Activated T-cell treated with anti-CD3 and anti-CD28 coated beads, Interleukin-2, amount 50 U/mL, for 24 hours (primary cell): Measurements from ENCODE around the gene ZDHHC20.

ENCODE experiments used
- DNase-seq: peaks from one replicate; pipeline ENCODE4 v3.0.0-alpha.2; 2020
- H3K27ac Mint-ChIP-seq: 2 replicates; pipeline ENCODE4 v1.8.0; 2020; ENCODE audit warnings: mild to moderate bottlenecking, mixed read lengths
- H3K27me3 Mint-ChIP-seq: 2 replicates; pipeline ENCODE4 v1.8.0; 2020; ENCODE audit warnings: mixed read lengths
- H3K36me3 Mint-ChIP-seq: 2 replicates; pipeline ENCODE4 v1.8.0; 2020; ENCODE audit warnings: low read depth, mixed read lengths
- H3K4me1 Mint-ChIP-seq: 2 replicates; pipeline ENCODE4 v1.8.0; 2020; ENCODE audit warnings: low read depth, mixed read lengths
- H3K4me3 Mint-ChIP-seq: 2 replicates; pipeline ENCODE4 v1.8.0; 2020; ENCODE audit warnings: mild to moderate bottlenecking, moderate library complexity, mixed read lengths
- H3K9me3 Mint-ChIP-seq: 2 replicates; pipeline ENCODE4 v1.8.0; 2020; ENCODE audit warnings: mixed read lengths

Gene ZDHHC20

GRCh38 chr13:21458813-21459701 is at the start of gene ZDHHC20:
Gene ZDHHC20 (minus strand): TSS chr13:21459303. CDS start chr13:21459171, 132 bp downstream.
- H3K27ac Mint-ChIP-seq: peak within 1 kb of the TSS; percentile 92
- H3K4me3 Mint-ChIP-seq: peak within 1 kb of the TSS; percentile 93
- peaks cover 23% of the 10 kb centered on the region for H3K36me3 Mint-ChIP-seq
- H3K9me3 Mint-ChIP-seq: peaks cover 3% of the 10 kb centered on the region
- H3K4me1 Mint-ChIP-seq: peaks cover 39% of the 10 kb centered on the region
- no peaks in the 10 kb centered on the region for H3K27me3 Mint-ChIP-seq
- peak; percentile 97 for DNase-seq

GRCh38 chr13:21504379-21504778 is 45.3 kb upstream of the ZDHHC20 start:
- DNase-seq: no peak
- no peak overlapping the region for H3K27ac Mint-ChIP-seq
- no peaks in the 10 kb centered on the region for H3K4me1 Mint-ChIP-seq
- H3K4me3 Mint-ChIP-seq: no peak overlapping the region
- H3K9me3 Mint-ChIP-seq: no peaks in the 10 kb centered on the region
- H3K36me3 Mint-ChIP-seq: peaks cover 76% of the 10 kb centered on the region
- H3K27me3 Mint-ChIP-seq: no peaks in the 10 kb centered on the region

- no peak for DNase-seq
- Mint-ChIP-seq H3K4me3 (no peak overlapping the region), H3K36me3 (peaks cover 70% of the 10 kb centered on the region), H3K4me1 (no peaks in the 10 kb centered on the region), H3K27me3 (no peaks in the 10 kb centered on the region), H3K27ac (peak overlapping the region; percentile 4), H3K9me3 (no peaks in the 10 kb centered on the region)
Measured at GRCh38 chr13:21501686-21502085, 42.6 kb upstream of the ZDHHC20 start.

- Mint-ChIP-seq H3K27me3 (no peaks in the 10 kb centered on the region), H3K36me3 (peaks cover 29% of the 10 kb centered on the region), H3K27ac (no peak overlapping the region), H3K9me3 (peaks cover 34% of the 10 kb centered on the region), H3K4me3 (no peak overlapping the region), H3K4me1 (no peaks in the 10 kb centered on the region)
- DNase-seq: no peak
Measured at GRCh38 chr13:21486322-21486721, 27.2 kb upstream of the ZDHHC20 start.

- DNase-seq: no peak
- Mint-ChIP-seq H3K27me3 (peaks cover 3% of the 10 kb centered on the region), H3K9me3 (peaks cover 22% of the 10 kb centered on the region), H3K27ac (no peak overlapping the region), H3K4me3 (no peak overlapping the region), H3K36me3 (peaks cover 8% of the 10 kb centered on the region), H3K4me1 (peaks cover 3% of the 10 kb centered on the region)
Measured at GRCh38 chr13:21483748-21484147, 24.6 kb upstream of the ZDHHC20 start.

GRCh38 chr13:21481359-21481758 is 22.3 kb upstream of the ZDHHC20 start:
- Mint-ChIP-seq H3K36me3 (no peaks in the 10 kb centered on the region), H3K9me3 (peaks cover 4% of the 10 kb centered on the region), H3K4me1 (peaks cover 12% of the 10 kb centered on the region), H3K27me3 (peaks cover 3% of the 10 kb centered on the region), H3K4me3 (no peak overlapping the region), H3K27ac (no peak overlapping the region)
- no peak for DNase-seq

GRCh38 chr13:21478881-21479808 is 20.0 kb upstream of the ZDHHC20 start:
- peak overlapping the region; percentile 31 for H3K27ac Mint-ChIP-seq
- H3K4me3 Mint-ChIP-seq: peak overlapping the region; percentile 23
- H3K36me3 Mint-ChIP-seq: no peaks in the 10 kb centered on the region
- peaks cover 12% of the 10 kb centered on the region for H3K4me1 Mint-ChIP-seq
- no peaks in the 10 kb centered on the region for H3K9me3 Mint-ChIP-seq
- H3K27me3 Mint-ChIP-seq: peaks cover 3% of the 10 kb centered on the region
- no peak for DNase-seq

- peaks cover 12% of the 10 kb centered on the region for H3K4me1 Mint-ChIP-seq
- no peaks in the 10 kb centered on the region for H3K9me3 Mint-ChIP-seq
- peak overlapping the region; percentile 76 for H3K4me3 Mint-ChIP-seq
- H3K36me3 Mint-ChIP-seq: no peaks in the 10 kb centered on the region
- H3K27me3 Mint-ChIP-seq: peaks cover 3% of the 10 kb centered on the region
- peak; percentile 84 for DNase-seq
- H3K27ac Mint-ChIP-seq: peak overlapping the region; percentile 61
Measured at GRCh38 chr13:21476893-21477472, 17.9 kb upstream of the ZDHHC20 start.

- no peak for DNase-seq
- peaks cover 5% of the 10 kb centered on the region for H3K9me3 Mint-ChIP-seq
- no peaks in the 10 kb centered on the region for H3K36me3 Mint-ChIP-seq
- H3K27me3 Mint-ChIP-seq: no peaks in the 10 kb centered on the region
- no peak overlapping the region for H3K4me3 Mint-ChIP-seq
- peaks cover 12% of the 10 kb centered on the region for H3K4me1 Mint-ChIP-seq
- no peak overlapping the region for H3K27ac Mint-ChIP-seq
Measured at GRCh38 chr13:21475115-21475514, 16.0 kb upstream of the ZDHHC20 start.

GRCh38 chr13:21470785-21471184 is 11.7 kb upstream of the ZDHHC20 start:
- no peak overlapping the region for H3K4me3 Mint-ChIP-seq
- no peaks in the 10 kb centered on the region for H3K27me3 Mint-ChIP-seq
- H3K9me3 Mint-ChIP-seq: peaks cover 5% of the 10 kb centered on the region
- H3K36me3 Mint-ChIP-seq: no peaks in the 10 kb centered on the region
- DNase-seq: no peak
- no peaks in the 10 kb centered on the region for H3K4me1 Mint-ChIP-seq
- H3K27ac Mint-ChIP-seq: no peak overlapping the region

GRCh38 chr13:21466527-21466926 is 7.4 kb upstream of the ZDHHC20 start:
- peaks cover 4% of the 10 kb centered on the region for H3K9me3 Mint-ChIP-seq
- no peaks in the 10 kb centered on the region for H3K27me3 Mint-ChIP-seq
- H3K4me3 Mint-ChIP-seq: no peak overlapping the region
- no peaks in the 10 kb centered on the region for H3K36me3 Mint-ChIP-seq
- no peak for DNase-seq
- H3K4me1 Mint-ChIP-seq: no peaks in the 10 kb centered on the region
- H3K27ac Mint-ChIP-seq: no peak overlapping the region

- Mint-ChIP-seq H3K27ac (no peak overlapping the region), H3K4me3 (no peak overlapping the region), H3K4me1 (no peaks in the 10 kb centered on the region), H3K36me3 (no peaks in the 10 kb centered on the region), H3K27me3 (no peaks in the 10 kb centered on the region), H3K9me3 (peaks cover 3% of the 10 kb centered on the region)
- no peak for DNase-seq
Measured at GRCh38 chr13:21465710-21466160, 6.6 kb upstream of the ZDHHC20 start.

- DNase-seq: no peak
- H3K4me1 Mint-ChIP-seq: peaks cover 8% of the 10 kb centered on the region
- H3K36me3 Mint-ChIP-seq: peaks cover 4% of the 10 kb centered on the region
Measured at GRCh38 chr13:21463424-21463823, 4.3 kb upstream of the ZDHHC20 start.

GRCh38 chr13:21461131-21461530 is 2.0 kb upstream of the ZDHHC20 start:
- DNase-seq: no peak
- H3K27ac Mint-ChIP-seq: no peak overlapping the region
- no peaks in the 10 kb centered on the region for H3K9me3 Mint-ChIP-seq
- peaks cover 13% of the 10 kb centered on the region for H3K36me3 Mint-ChIP-seq
- H3K4me3 Mint-ChIP-seq: no peak overlapping the region
- peaks cover 27% of the 10 kb centered on the region for H3K4me1 Mint-ChIP-seq
- H3K27me3 Mint-ChIP-seq: no peaks in the 10 kb centered on the region

More at GRCh38 chr13:21463424-21463823, 4.3 kb upstream of the ZDHHC20 start:
- Mint-ChIP-seq H3K9me3 (no peaks in the 10 kb centered on the region), H3K4me3 (no peak overlapping the region), H3K27me3 (no peaks in the 10 kb centered on the region), H3K27ac (no peak overlapping the region)
